SKM-1 (cell line): ENCODE results near the gene BRAF.
"Not testable (repeated sequence)": the region's sequence is repeated elsewhere in the genome, so short reads cannot be mapped to it uniquely, and the experiment has no call there.

Experiments used
- DNase-seq: peaks from one replicate; lab custom pipeline; 2025; ENCODE audit not compliant: unreplicated experiment; lab: John Stamatoyannopoulos, UW

Gene BRAF

GRCh38 chr7:140881507-140882228, 43.1 kb downstream of the BRAF start:
- no peak for DNase-seq

GRCh38 chr7:140877249-140877524, 47.5 kb downstream of the BRAF start:
- DNase-seq = no peak

- DNase-seq = no peak
Observed at GRCh38 chr7:140876519-140877248, 48.0 kb downstream of the BRAF start.

GRCh38 chr7:140873434-140873833, 51.3 kb downstream of the BRAF start:
- no peak for DNase-seq

- no peak for DNase-seq
Observed at GRCh38 chr7:140870003-140870402, 54.7 kb downstream of the BRAF start.

GRCh38 chr7:140869430-140869829, 55.3 kb downstream of the BRAF start:
- DNase-seq = no peak

GRCh38 chr7:140867467-140868462, 57.0 kb downstream of the BRAF start:
- no peak for DNase-seq

- no peak for DNase-seq
Observed at GRCh38 chr7:140866926-140867325, 57.8 kb downstream of the BRAF start.

GRCh38 chr7:140864732-140865131, 60.0 kb downstream of the BRAF start:
- no peak for DNase-seq

- no peak for DNase-seq
Observed at GRCh38 chr7:140863867-140864266, 60.9 kb downstream of the BRAF start.

- DNase-seq = no peak
Observed at GRCh38 chr7:140863184-140863583, 61.5 kb downstream of the BRAF start.

GRCh38 chr7:140857048-140857447, 67.7 kb downstream of the BRAF start:
- no peak for DNase-seq

- no peak for DNase-seq
Observed at GRCh38 chr7:140841166-140841715, 83.5 kb downstream of the BRAF start.

GRCh38 chr7:140831724-140832123, 93.0 kb downstream of the BRAF start:
- DNase-seq = no peak

GRCh38 chr7:140829720-140830119, 95.0 kb downstream of the BRAF start:
- no peak for DNase-seq

- DNase-seq = no peak
Observed at GRCh38 chr7:140828741-140829140, 96.0 kb downstream of the BRAF start.

GRCh38 chr7:140817383-140817782, 107.3 kb downstream of the BRAF start:
- not testable (repeated sequence) for DNase-seq

- DNase-seq = peak; percentile 21
Observed at GRCh38 chr7:140810830-140811556, 113.7 kb downstream of the BRAF start.

GRCh38 chr7:140810385-140810784, 114.3 kb downstream of the BRAF start:
- no peak for DNase-seq

GRCh38 chr7:140778975-140779374, 145.8 kb downstream of the BRAF start:
- no peak for DNase-seq

- no peak for DNase-seq
Observed at GRCh38 chr7:140778568-140778967, 146.2 kb downstream of the BRAF start.
